GM12891 (cell line): ENCODE measurements around the gene KLHL30.

Source experiments
- DNase-seq: peaks from one replicate; pipeline ENCODE4 v3.0.0; 2011; ENCODE audit warnings: low spot score; ENCODE audit not compliant: insufficient read length
- FAIRE-seq: peaks from 2 replicates; lab custom pipeline; 2011; peaks lifted over from hg19 to GRCh38; lab: Jason Lieb, UNC
- PAX5 ChIP-seq: IDR thresholded peaks from 2 replicates; pipeline ENCODE4 v1.6.1; 2011; ENCODE audit warnings: low read length, moderate library complexity, mild to moderate bottlenecking; ENCODE audit not compliant: insufficient read depth, severe bottlenecking
- POLR2A ChIP-seq: IDR thresholded peaks from 2 replicates; pipeline ENCODE4 v1.6.1; 2011; ENCODE audit warnings: low read depth, low read length, control low read depth
- POLR2AphosphoS5 ChIP-seq: IDR thresholded peaks from 2 replicates; pipeline ENCODE4 v1.6.1; 2011; ENCODE audit warnings: low read depth, low read length, control low read depth
- POU2F2 ChIP-seq: IDR thresholded peaks from 2 replicates; pipeline ENCODE4 v1.6.1; 2011; ENCODE audit warnings: low read depth, mild to moderate bottlenecking, control low read depth, low read length, moderate library complexity
- SPI1 ChIP-seq: IDR thresholded peaks from 2 replicates; pipeline ENCODE4 v1.6.1; 2011; ENCODE audit warnings: low read depth, low read length, control low read depth
- TAF1 ChIP-seq: IDR thresholded peaks from 2 replicates; pipeline ENCODE4 v1.6.1; 2011; ENCODE audit warnings: low read depth, low read length, control low read depth

Gene KLHL30

DNA sequence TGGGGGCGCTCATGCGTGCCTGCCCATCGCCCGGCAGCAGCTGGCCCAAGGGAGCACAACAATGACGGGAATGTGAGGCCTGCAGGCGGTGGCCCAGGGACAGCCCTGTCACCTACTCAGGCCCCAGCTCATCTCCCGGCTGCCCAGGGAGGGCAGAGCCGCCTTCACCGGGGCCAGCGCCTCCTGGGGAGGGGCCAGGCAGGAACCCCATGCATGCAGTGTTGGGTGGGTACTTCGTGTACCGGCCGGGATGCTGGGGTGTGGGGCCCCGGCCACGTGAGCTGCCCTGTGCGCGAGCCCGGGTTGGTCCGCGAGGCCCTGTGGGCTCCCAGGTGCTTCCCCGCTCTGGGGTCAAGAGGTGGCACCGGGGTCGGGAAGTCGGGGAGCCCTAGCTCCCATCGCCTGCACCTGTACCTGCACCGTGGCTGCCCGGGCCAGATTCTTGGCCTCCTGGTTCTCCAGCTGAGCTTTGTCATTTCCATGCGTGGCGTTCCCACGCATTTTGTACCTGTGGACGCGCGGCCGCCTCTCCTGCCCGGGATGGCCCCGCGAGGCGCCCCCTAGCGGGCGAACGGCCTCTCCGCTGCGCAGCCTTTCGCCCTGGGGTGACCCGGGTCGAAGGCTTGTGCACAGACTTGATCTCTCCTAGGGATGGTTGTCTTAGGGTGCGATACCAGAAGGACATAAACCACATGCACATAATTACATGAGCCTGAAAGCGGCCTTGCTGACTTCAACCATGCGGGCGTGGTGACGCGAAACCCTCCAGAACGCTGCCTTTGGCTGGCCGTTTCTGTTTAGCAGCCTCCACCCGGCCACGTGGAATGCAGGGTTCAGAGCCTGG lies 950 bp downstream of the KLHL30 start:
- no peak for TF ChIP-seq PAX5
- no peak for TF ChIP-seq SPI1
- no peak for TF ChIP-seq POLR2A
- TF ChIP-seq POU2F2 = no peak
- TF ChIP-seq POLR2AphosphoS5 = no peak
- no peak for TF ChIP-seq TAF1
- DNase-seq = no peak
- no peak for FAIRE-seq

DNA sequence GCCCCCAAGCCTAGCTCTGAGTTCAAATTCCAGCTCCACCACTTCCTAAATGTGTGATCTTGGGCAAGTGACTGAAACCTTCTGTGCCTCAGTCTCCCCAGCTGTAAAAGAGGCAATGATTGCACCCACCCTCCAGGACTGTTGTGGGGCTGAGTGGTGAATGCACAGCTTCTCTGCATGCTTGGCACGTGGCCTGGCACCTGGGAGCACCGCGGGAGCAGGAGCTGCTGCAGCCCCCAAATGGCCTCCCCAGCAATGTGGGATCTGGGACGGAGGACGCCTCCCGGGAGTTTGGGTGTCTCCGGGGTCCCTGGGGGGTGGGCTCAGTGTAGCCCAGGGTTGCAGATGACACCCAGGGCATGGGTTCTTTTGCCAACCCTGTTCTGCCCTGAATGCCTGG lies 1.6 kb downstream of the KLHL30 start:
- TF ChIP-seq POU2F2 = no peak
- no peak for TF ChIP-seq TAF1
- no peak for TF ChIP-seq SPI1
- TF ChIP-seq POLR2AphosphoS5 = no peak
- no peak for TF ChIP-seq POLR2A
- no peak for TF ChIP-seq PAX5
- no peak for DNase-seq
- FAIRE-seq = no peak

DNA sequence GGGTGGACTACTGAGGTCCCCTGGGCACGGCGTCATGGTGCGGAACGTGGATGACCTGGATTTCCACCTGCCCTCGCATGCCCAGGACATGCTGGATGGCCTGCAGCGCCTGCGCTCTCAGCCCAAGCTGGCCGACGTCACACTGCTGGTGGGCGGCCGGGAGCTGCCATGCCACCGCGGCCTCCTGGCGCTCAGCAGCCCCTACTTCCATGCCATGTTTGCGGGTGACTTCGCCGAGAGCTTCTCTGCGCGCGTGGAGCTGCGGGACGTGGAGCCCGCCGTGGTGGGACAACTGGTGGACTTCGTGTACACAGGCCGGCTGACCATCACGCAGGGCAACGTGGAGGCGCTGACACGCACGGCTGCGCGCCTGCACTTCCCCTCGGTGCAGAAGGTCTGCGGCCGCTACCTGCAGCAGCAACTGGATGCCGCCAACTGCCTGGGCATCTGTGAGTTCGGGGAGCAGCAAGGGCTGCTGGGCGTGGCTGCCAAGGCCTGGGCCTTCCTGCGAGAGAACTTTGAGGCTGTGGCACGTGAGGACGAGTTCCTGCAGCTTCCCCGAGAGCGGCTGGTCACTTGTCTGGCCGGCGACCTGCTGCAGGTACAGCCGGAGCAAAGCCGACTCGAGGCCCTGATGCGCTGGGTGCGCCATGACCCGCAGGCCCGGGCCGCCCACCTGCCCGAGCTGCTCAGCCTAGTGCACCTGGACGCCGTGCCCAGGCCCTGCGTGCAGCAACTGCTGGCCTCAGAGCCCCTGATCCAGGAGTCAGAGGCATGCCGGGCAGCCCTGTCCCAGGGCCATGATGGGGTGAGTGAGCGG lies 2.5 kb downstream of the KLHL30 start:
- FAIRE-seq = no peak
- TF ChIP-seq TAF1 = no peak
- TF ChIP-seq SPI1 = no peak
- no peak for TF ChIP-seq POU2F2
- no peak for TF ChIP-seq PAX5
- TF ChIP-seq POLR2AphosphoS5 = no peak
- no peak for TF ChIP-seq POLR2A
- no peak for DNase-seq

DNA sequence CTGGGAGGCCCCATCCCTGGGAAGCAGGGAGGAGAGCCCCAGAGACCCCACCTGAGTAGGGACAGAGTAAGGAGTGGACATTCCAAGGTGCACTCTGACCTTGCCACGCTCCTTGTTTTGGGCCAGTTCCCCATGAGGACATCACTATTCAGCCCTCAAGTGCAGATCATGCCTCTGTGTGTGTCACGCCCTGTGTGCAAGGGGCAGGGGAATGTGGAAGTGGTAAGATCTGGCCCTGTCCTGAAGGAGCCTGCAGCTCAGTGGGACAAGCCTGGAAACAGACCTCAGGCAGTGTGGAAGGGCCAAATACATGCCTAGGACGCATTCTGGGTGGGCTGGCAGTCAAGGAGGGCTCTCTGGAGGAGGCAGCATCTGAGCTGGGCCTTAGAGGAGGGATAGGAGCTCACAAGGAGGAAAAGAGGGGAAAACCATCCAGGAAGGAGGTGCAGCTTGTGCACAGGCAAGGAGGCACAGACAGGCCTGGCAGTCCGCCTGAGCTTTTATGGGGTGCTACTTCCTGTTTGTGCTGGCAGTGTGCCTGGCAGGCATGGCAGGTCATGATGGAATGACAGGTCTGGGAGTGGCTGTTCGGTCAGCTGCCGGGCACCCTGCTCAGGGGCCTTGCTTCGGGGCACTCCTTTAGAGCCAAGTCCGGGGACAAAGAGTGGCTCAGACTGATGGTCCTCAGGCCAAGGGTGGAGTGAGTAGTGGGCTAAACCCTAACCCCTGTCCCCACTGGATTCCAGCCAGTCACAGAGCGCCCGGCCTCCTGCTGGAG lies 3.3 kb downstream of the KLHL30 start:
- FAIRE-seq (no peak), DNase-seq (no peak)
- TF ChIP-seq TAF1 (no peak), POLR2A (no peak), POLR2AphosphoS5 (no peak), PAX5 (no peak)

DNA sequence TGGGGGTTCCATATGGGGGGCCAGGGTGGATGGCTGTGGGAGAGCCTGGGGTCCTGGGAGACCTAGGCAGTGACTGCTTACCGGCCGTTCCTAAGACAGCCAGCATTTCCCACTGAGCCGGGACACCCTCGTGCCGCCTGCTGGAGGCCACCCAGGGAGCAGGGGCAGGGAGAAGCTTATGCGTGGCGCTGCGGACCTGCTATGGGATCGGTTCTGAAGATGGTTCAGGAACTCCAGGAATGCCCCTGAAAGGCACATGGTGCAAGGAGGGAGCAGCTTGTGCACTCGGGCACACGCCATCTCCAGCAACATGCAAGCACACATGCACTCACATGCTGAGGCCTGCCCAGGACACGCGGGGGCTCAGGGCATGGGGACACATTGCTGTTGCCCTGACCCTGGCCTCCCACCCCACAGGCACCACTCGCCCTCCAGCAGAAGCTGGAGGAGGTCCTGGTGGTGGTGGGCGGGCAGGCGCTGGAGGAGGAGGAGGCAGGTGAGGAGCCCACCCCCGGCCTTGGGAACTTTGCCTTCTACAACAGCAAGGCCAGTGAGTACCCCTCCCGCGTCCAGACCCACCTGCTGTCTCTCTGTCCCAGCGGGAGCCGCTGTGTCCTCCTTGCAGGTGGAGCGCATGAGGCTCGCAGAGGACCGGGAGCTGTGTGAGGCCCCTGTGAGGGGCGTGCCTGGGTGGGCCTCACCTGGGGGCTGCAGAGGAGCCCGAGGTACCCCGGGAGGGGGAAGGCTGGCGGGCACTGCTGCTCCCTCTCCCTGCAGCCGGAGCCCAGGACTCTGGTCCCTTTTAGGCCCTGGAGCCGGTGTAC lies 4.1 kb downstream of the KLHL30 start:
- no peak for DNase-seq
- no peak for FAIRE-seq
- TF ChIP-seq PAX5 (no peak), SPI1 (no peak), POU2F2 (no peak), POLR2A (no peak), POLR2AphosphoS5 (no peak)

DNA sequence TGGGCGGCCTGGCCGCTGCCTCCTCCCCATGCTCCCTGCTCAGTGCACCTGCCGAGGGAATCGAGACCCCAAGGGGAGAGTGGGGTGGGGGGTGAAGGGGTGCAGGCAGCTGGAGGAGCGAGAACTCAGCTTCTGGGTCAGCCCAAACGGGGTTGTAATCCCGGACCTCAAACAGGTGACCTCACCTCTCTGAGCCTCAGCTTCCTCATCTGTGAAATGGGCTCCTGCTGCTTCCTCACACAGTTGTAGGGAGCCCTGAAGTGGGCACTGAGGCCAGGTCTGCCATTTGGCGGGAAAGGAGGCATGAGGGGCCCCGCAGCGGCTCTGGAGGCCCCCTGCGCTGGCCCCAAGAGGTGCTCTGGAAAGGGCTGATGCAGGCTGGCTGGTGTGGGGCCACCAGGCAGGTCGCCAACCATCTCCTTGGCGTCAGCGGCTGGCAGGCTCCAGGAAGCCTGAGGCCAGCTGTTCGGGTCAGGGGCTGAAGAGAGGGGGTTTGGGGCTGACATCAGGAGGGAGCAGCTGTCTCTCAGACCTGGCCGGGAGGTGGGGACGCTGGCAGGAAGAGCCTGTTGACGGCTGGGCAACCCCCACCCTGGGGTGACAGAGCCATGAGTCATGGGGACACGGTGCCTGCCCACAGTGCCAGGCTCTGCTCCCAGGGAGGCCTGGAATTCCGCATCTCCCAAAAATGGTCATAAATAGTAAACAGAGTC lies 4.9 kb downstream of the KLHL30 start:
- TF ChIP-seq TAF1 = no peak
- TF ChIP-seq POLR2AphosphoS5 = no peak
- no peak for TF ChIP-seq PAX5
- TF ChIP-seq POU2F2 = no peak
- no peak for TF ChIP-seq SPI1
- no peak for TF ChIP-seq POLR2A
- FAIRE-seq (no peak), DNase-seq (no peak)

DNA sequence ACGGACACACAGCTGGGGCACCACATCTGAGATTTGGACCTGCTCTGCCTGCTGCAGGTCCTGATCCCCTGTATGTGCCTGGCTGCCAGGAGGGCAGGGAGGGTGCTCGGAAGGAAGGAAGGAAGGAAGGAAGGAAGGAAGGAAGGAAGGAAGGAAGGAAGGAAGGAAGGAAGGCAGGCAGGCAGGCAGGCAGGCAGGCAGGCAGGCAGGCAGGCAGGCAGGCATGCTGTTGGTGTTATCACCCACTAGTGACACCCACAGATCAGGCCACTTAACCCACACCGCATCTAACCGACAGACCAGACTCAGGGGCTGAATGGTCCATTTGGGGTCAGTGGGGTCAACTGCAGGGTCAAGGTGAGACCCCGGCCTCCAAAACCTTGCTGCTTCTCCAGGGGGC lies 5.8 kb downstream of the KLHL30 start:
- no peak for TF ChIP-seq TAF1
- no peak for TF ChIP-seq POU2F2
- TF ChIP-seq SPI1 = no peak
- no peak for TF ChIP-seq POLR2AphosphoS5
- no peak for TF ChIP-seq POLR2A
- TF ChIP-seq PAX5 = no peak
- DNase-seq = no peak
- FAIRE-seq = no peak

DNA sequence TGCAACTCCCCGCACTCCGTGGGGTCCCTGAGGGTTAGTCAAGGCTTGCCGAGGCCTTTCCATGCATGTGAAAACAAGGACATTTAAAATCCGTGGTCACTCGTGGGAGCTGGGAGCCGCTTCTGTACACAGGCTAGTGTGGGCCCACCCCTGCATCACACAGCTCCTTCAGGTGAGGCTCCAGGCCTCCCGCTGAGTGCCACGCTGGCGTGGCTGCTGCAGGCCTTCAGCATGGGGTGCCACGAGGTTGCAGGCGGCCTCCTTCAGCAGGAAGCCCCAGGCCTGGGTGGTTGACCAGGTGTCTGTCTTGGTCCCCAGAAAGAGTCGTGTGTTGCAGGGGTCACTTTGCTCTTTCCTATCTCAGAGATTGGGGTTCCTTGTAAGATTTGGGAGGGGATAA lies 6.6 kb downstream of the KLHL30 start:
- TF ChIP-seq PAX5 (no peak), POLR2AphosphoS5 (no peak), TAF1 (no peak), SPI1 (no peak), POLR2A (no peak), POU2F2 (no peak)
- no peak for DNase-seq
- FAIRE-seq = no peak
